Muscle layer of duodenum (tissue), 2 donors: ENCODE measurements around the gene TBC1D22A.

Experiments used
- H3K27ac ChIP-seq: one replicate; pipeline ENCODE4 v1.7.0; 2013; ENCODE audit warnings: mild to moderate bottlenecking, low read length
- H3K27me3 ChIP-seq: one replicate; pipeline ENCODE4 v1.7.0; 2013; ENCODE audit warnings: low read depth, mild to moderate bottlenecking, control low read depth, low read length
- H3K36me3 ChIP-seq, 2 donors: one replicate each; pipeline ENCODE4 v1.7.0; 2013; ENCODE audit warnings: low read length in 2 of 2, control low read depth in 1 of 2, mild to moderate bottlenecking in 1 of 2; ENCODE audit not compliant: insufficient read depth in 2 of 2, control insufficient read depth in 1 of 2
- H3K4me1 ChIP-seq, 2 donors: one replicate each; pipeline ENCODE4 v1.7.0; 2013; ENCODE audit warnings: low read length in 2 of 2, mild to moderate bottlenecking in 2 of 2, control low read depth in 1 of 2, moderate library complexity in 1 of 2; ENCODE audit not compliant: insufficient read depth in 2 of 2, control insufficient read depth in 1 of 2
- H3K4me3 ChIP-seq, 2 donors: one replicate each; pipeline ENCODE4 v1.7.0; 2013; ENCODE audit warnings: low read length in 2 of 2, low read depth in 1 of 2, mild to moderate bottlenecking in 1 of 2
- H3K9me3 ChIP-seq, 2 donors: one replicate each; pipeline ENCODE4 v1.7.0; 2013; ENCODE audit warnings: low read length in 2 of 2, control low read depth in 1 of 2, mild to moderate bottlenecking in 1 of 2; ENCODE audit not compliant: control insufficient read depth in 1 of 2
- donor health status: healthy.

Gene TBC1D22A

DNA sequence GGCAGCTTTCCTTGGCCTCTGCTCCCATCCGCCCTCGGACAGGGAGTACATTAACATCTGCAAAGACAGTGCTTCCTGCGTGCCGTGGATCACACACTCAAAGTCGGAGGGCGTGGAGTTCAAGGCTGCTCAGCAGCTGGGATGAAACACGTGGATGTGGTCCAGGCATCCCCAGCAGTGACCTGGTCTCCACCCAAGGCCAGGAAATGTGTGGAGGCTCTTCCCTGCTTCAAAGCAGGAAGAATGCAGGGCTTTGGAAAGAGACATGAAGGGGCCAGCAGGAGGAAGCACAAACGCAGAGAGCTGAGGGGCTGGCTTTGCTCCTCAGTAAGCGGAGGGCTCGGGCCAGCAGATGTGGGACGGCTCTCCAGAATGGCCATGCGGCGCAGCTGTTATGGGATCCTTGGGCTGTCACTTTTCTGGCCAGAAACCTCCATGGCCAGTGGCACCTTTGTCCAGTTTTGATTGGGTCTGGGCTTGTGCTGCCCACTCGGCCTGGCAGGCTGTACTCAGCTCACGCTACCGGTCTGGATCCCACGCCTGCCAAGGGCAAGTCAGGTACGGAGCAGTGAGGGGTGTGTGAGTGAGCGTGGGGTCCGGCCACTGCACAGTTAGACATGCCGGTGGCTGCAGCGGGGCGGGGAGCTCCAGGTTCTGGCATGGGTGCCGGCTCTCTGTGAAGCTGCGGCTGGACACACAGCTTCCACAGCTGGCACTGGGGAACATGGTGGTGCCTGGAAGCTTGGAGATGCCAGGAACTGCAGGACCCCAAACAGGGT is 438.0 kb downstream of the TBC1D22A start:
- Histone ChIP-seq H3K27me3 (no peaks in the 10 kb centered on the region), H3K4me1 (peaks cover 0 to 4% of the 10 kb centered on the region in 2 donors), H3K9me3 (no peaks in the 10 kb centered on the region), H3K36me3 (no peaks in the 10 kb centered on the region), H3K4me3 (no peak overlapping the region), H3K27ac (no peak overlapping the region)

DNA sequence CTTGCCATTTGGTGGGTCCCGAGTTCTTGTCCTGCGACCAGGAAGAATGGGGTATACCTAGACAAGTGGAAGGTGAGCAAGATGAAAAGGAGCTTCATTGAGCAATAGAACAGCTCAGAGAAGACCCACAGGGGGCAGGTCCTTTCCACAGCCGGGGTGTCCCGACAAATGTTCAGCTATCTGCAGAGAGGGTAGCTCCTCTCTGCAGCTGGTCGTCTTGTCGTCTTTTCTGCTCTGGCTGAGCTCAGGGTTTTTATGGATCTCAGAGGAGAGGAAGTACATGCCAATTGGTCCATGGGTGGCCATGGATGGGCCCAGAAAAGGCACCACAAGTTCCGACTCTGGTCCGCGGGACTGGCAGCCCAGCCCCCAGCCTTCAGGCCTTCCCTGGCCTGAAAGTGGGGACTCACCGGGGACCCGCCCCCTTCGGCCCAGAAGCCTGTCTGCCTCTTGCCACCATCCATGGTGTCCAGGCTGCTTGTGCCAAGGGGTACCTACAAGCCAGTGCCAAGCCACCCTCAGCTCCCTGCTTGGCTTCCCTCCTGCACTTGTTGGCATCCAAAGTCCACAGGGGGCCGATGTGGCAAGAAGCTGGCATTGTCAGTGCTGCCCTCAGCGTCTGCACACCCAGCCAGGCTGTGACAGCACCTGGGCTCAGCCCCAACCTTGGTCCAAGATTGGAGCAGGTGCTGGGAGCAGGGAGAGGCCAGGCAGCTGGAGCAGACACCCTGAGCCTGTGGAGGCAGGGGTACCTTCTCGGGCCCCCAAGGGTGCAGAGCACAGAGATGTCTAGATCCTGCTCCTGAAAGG is 438.9 kb downstream of the TBC1D22A start:
- Histone ChIP-seq H3K27me3 (no peaks in the 10 kb centered on the region), H3K36me3 (no peaks in the 10 kb centered on the region), H3K9me3 (no peaks in the 10 kb centered on the region), H3K27ac (no peak overlapping the region), H3K4me3 (no peak overlapping the region), H3K4me1 (peaks cover 0 to 4% of the 10 kb centered on the region in 2 donors)

DNA sequence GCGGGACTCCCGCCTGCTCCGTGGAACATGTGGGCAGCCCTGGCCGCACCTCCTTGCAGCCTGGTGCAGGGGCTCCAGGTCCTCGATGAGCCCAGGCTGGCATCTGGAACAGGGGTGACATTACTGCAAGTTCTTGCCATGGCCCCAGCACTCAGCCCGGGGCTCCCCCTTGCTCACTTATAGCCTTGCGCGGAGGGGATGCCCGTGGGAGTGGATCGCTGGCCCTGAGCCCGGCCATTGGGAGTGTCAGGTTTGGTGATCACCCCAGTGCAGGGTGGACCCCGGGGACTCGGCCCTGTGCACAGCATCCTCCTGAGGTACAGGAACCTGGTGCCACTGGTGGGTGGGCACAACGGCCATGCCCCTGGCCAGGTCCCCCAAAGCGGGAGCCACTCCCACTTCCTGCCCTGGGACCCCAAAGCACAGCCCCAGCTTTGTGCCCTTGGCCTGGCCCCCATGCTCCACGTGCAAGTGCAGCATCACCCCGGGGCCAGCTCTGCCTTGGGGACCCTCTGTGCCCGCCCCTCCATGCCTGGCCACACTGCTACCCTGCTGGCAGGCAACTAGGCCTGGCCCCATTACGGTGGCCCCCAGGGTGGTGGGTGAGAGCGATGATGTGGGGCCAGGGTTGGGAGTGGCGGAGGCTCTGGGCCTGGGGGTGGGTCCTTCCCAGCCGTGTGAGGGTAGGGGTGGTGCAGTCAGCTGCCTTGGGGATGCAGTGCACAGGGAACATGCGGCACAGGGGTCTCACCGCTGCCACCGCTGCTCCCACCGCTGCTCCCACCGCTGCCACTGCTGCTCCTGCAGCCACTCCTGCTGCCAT is 439.8 kb downstream of the TBC1D22A start:
- peaks cover 0 to 4% of the 10 kb centered on the region in 2 donors for H3K4me1 ChIP-seq
- no peaks in the 10 kb centered on the region for H3K9me3 ChIP-seq
- H3K36me3 ChIP-seq, result no peaks in the 10 kb centered on the region
- H3K27ac ChIP-seq, result no peak overlapping the region
- H3K27me3 ChIP-seq, result no peaks in the 10 kb centered on the region
- no peak overlapping the region for H3K4me3 ChIP-seq

DNA sequence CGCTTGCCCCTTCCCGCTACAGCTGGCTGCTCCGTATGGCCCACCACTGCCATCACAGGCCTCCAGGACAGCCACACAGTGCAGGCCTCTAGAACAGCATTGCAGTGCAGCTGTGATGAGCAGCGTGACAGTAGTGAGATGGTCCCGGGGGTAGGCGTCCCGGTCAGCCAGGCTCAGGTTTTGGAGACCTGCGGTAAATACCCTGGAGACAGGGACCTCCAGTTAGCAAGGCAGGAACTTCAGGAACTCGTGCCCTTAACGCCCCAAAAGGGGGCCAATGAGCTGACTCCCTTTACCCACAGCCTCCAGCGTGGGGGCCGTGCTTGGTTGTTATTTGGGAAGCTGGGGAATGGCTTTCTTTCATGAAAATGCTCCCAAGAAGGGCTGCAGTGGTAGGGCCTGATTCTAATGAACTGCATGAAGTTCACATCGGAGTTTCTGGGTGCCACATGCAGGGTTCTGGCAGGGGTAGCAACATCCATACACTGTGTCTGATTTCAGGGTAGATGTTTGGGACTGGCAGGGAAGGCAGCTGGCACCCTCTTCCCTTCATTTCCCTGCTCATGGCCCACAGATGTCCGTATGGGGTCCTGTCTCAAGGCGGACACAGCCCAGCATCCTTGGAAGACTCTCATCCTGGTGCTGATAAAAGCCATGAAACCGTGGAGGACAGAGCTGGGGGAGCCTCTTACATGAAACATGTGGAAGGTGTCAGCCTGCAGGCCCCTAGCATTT is 440.5 kb downstream of the TBC1D22A start:
- no peak overlapping the region for H3K4me3 ChIP-seq
- H3K27me3 ChIP-seq, result no peaks in the 10 kb centered on the region
- no peak overlapping the region for H3K27ac ChIP-seq
- peaks cover 0 to 4% of the 10 kb centered on the region in 2 donors for H3K4me1 ChIP-seq
- no peaks in the 10 kb centered on the region for H3K36me3 ChIP-seq
- H3K9me3 ChIP-seq, result no peaks in the 10 kb centered on the region

DNA sequence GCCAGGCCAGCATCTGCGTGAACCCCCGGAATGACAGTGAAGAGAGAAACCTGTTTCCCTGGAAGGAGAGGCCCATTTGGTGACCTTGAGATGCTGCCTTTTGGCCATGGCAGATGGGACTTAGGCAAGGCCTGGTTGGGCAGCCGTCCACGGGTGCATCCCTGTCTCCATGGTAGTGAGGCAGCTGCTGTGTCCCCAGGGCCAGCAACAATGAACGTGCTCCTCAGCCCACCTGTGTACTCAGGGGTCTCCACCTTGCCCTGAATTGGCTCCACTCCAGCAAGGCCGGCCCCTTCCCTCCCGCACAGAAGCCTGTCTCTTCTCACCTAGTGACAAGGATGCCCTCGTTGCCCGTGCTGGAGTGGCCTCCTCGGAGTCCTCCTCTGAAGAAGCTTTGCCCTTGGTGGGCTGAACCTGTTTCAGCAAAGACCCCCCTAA is 441.1 kb downstream of the TBC1D22A start:
- Histone ChIP-seq H3K9me3 (no peaks in the 10 kb centered on the region), H3K4me3 (no peak overlapping the region), H3K4me1 (peaks cover 0 to 4% of the 10 kb centered on the region in 2 donors), H3K27me3 (no peaks in the 10 kb centered on the region), H3K36me3 (no peaks in the 10 kb centered on the region), H3K27ac (no peak overlapping the region)

DNA sequence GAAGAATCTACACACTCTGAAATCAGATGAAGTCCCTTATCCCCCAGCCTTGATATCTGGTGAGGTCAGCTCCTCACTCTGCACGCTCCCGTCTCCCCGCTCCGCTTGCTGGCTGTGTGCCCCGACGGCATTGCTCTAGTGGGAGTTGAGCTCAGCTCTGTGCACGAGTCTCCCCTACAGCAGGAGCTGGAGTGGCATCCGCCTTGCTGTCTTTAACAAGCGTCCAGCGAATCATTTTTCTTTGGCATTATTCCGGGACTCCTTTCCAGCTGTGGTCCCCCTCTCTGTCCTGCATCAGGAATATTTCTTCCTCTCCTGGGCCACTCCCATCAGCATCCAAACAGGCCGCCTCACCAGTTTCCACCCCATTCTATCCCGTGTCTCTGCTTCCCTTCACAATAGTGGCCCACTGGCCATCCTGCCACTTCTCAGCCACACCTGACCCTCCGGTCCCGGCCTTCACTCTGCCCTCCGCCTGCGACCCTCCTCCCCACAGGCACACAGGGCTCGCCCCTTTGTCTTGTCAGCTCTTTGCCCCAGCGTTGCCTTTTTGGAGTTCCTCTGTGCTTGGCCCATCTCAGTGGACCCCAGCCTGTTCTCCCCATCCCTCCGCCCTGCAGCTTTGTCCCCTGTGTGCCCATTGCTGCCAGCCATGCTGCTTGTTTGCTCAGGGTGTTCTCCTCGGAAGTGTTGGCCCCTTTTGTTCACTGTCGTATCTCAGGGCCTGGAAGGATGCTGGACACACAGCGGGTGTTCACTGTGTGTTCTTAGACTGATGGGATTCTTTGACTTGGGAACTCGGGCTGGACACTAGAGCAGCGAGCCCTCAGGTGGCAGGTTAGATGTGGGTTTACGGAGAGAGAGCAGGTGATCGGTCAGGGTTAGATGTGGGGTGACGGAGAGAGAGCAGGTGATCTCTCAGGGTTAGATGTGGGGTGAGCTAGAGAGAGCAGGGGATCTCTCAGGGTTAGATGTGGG is 441.8 kb downstream of the TBC1D22A start:
- Histone ChIP-seq H3K27me3 (no peaks in the 10 kb centered on the region), H3K4me3 (no peak overlapping the region), H3K4me1 (peaks cover 0 to 4% of the 10 kb centered on the region in 2 donors), H3K27ac (no peak overlapping the region), H3K36me3 (no peaks in the 10 kb centered on the region), H3K9me3 (no peaks in the 10 kb centered on the region)

DNA sequence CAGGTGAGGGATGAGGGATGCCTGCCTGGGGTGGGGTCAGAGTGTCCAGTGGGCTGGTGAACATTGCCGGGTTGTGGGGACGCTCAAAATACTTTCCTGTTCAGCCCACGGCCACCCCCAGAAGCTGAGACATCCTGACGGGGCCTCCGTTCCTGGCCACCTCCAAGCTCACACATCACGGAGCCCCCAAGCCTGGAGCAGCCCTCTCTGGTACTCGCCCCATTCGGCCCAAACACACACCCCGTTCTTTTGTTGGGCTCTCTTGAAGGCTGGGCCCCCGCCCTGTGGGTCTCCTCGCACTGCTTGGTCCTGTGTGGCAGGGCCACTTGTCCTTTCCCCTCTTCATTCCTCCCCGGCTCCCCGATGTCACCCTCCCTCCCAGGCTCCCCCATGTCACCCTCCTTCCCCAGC is 442.6 kb downstream of the TBC1D22A start:
- no peak overlapping the region for H3K27ac ChIP-seq
- H3K4me3 ChIP-seq, result no peak overlapping the region
- no peaks in the 10 kb centered on the region for H3K27me3 ChIP-seq
- no peaks in the 10 kb centered on the region for H3K36me3 ChIP-seq
- no peaks in the 10 kb centered on the region for H3K9me3 ChIP-seq
- H3K4me1 ChIP-seq, result peaks cover 0 to 4% of the 10 kb centered on the region in 2 donors

DNA sequence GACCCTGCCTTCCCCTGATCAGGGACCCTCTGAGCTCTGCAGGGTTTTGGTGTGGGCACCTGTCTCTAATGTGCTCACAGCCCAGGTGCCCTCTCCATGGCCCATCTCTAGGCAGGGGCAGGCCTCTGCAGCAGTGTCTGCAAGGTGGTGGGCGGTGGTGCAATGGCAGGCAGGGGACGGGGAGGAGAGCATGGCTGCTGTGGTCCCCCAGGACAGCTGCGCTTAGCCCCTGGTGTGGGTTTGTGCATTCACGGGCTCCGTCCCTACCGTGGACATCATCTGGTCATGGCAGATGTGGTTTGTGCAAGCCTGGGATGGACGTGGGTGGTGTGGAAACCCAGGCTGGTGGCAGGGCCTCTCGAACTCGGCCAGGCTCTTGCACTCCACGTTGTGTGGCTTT is 443.1 kb downstream of the TBC1D22A start:
- H3K4me1 ChIP-seq, result peaks cover 0 to 4% of the 10 kb centered on the region in 2 donors
- H3K27ac ChIP-seq, result no peak overlapping the region
- H3K36me3 ChIP-seq, result no peaks in the 10 kb centered on the region
- no peaks in the 10 kb centered on the region for H3K9me3 ChIP-seq
- H3K4me3 ChIP-seq, result no peak overlapping the region
- H3K27me3 ChIP-seq, result no peaks in the 10 kb centered on the region

DNA sequence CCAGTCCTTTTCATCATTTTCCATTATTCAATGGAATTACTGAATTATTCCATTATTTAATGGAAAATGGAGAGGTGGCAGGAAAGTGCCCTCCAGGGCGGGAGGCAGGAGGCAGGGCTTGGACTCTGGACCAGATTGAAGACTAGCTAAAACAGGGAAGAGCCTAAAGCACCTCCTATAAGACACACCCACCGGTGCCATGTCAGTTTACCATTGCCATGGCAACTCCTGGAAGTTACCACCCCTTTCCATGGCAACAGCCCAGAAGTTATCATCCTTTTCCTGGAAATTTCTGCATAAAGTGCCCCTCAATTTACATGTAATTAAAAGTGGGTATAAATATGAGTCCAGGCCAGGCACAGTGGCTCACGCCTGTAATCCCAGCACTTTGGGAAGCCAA is 443.7 kb downstream of the TBC1D22A start:
- Histone ChIP-seq H3K4me1 (peaks cover 0 to 4% of the 10 kb centered on the region in 2 donors), H3K4me3 (no peak overlapping the region), H3K9me3 (no peaks in the 10 kb centered on the region), H3K36me3 (no peaks in the 10 kb centered on the region), H3K27ac (no peak overlapping the region), H3K27me3 (no peaks in the 10 kb centered on the region)

DNA sequence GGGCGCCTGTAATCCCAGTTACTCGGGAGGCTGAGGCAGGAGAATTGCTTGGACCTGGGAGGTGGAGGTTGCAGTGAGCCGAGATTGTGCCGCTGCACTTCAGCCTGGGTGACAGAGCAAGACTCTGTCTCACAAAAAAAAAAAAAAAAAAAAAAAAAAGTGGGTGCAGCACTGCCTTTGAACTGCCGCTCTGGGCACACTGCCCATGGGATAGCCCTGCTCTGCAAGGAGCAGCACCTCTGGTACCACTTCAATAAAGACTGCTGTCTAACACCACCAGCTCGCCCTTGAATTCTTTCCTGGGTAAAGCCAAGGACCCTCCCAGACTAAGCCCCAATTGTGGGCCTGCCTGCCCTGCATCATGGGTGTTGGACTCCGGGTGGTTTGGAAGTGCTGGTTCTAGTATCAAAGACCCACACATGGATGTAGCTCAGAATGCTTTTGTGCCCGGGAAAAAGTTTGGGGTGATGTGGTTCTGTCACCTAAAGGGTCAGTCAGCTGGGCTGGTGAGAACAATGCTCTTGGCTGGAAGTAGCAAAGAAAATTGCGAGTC is 444.3 kb downstream of the TBC1D22A start:
- H3K4me3 ChIP-seq, result no peak overlapping the region
- H3K4me1 ChIP-seq, result peaks cover 0 to 4% of the 10 kb centered on the region in 2 donors
- H3K27ac ChIP-seq, result no peak overlapping the region
- H3K36me3 ChIP-seq, result no peaks in the 10 kb centered on the region
- H3K9me3 ChIP-seq, result no peaks in the 10 kb centered on the region
- no peaks in the 10 kb centered on the region for H3K27me3 ChIP-seq
